UCSD-AML1 (cell line): ENCODE results near the gene FOXD4L6.
"Not testable (repeated sequence)": the region's sequence is repeated elsewhere in the genome, so short reads cannot be mapped to it uniquely, and the experiment has no call there.

Experiments
- DNase-seq: peaks from one replicate; lab custom pipeline; 2025; ENCODE audit not compliant: unreplicated experiment; lab: John Stamatoyannopoulos, UW

FOXD4L6 gene

DNA sequence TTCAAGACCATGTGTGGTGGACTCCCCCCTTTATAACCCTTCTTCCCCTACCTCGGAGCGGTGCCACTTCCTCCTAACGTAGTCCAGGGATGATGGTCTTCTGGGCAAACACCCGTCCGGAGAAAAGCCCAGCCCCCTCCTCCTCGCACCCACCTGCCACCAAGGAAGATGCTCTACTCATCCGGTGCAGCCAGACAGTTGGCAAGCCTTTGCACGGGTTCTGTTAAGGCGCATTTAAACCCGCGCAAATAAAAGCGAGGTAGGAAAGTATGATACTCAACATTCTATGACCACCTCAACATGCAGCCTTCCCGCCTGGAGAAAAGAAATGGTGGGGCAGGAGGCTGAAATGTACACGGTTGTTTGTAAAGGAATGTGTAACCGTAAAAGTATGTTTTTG, at the start of gene FOXD4L6:
TSS of gene FOXD4L6 (minus strand) at position 101 of the 400 bp plus-strand sequence. CDS start 298 bp downstream, outside the sequence.
- not testable (repeated sequence) for DNase-seq

DNA sequence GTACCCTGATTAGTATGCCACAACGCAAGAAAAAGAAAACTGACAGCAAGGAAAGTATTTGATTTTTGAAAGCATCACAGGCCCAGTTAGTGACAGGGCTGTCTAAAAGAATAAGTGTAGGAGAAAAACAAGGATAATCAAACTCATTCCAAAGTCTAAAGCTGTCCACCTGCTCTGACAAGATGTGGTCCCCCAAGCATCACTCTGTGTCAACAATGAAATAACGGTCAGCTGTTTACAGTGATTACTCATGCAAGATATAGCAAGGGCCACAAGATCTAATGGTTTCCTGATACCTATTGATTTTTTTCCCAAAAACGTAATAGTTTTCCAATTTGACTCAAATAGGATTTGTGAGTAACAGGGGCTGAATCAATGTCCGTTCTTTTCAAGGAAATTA, 46.5 kb upstream of the FOXD4L6 start:
- not testable (repeated sequence) for DNase-seq

DNA sequence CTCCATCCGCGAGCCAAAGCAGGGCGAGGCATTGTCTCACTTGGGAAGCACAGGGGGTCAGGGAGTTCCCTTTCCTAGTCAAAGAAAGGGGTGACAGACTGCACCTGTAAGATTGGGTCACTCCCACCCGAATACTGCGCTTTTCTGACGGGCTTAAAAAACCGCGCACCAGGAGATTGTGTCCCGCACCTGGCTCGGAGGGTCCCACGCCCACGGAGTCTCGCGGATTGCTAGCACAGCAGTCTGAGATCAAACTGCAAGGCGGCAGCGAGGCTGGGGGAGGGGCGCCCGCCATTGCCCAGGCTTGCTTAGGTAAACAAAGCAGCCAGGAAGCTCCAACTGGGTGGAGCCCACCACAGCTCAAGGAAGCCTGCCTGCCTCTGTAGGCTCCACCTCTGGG, 21.6 kb upstream of the FOXD4L6 start:
- DNase-seq: not testable (repeated sequence)

DNA sequence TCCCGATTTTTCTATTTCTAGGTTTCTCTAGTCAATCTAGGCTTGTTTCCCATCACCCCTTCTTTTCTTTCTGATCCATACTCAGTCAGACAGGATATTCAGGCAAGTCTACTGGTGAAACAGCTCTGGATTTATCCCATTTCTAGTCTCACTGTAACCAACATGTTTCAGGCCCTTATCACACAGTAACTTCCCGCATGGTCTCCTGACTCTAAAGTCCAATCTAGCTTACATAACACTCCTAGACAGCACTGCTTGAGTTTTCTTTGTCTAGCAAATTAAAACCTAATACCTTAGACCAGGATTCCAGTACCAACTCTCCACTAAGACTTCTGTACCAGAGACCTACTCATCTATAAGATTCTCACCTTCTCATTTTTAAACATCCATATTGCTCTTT, 13.4 kb upstream of the FOXD4L6 start:
- not testable (repeated sequence) for DNase-seq

DNA sequence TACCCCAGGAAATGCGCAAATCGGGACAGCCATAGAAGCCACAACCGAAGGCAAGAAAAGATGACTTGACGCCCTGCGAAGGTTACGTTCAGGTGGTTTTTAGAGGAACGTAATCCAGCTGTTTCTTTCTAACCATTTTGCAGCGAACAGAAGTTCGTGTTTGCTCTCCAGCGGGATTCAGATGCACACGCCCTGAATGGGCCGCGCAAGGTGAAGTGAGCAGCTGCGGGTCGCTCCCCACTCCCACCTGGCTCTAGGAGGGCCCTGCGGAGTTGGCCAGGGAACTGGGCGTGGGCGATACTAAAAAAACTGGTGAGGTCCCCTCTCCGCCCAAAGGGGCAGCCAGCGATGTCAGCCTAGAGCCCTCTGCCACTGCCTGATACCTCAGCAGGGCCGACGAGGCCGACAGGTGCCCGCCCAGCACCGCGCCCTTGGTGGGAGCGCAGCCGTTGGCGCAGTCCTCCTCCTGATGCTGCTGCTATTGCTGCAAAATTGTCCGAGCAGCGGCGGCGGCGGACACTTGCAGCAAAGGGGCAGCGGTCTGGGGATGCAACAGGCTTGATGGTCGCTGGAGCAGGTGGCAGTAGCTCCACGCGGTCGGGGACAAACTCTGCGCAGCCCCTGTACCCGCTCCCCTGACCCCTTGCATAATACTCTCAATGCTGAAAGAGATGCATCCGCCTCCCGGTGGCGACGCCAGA, 1.6 kb downstream of the FOXD4L6 start:
- DNase-seq: not testable (repeated sequence)

DNA sequence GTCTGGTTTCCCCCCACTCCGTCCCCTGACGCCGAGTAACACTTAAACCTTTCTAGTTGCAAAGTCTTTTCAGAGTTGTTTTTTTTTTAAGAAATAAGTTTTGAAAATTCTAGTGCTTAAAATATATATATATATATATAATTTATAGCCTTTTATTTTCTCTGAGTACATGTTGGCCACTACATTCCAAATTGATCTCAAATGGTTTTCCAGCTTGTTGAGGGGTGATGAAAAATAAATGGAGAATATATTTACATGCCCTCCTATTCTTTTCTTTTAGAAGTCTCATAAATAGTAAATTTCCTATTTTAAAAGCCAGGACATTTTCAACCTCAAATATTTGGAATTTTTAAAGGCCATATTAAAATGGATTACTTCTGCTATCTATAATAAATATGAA, 2.5 kb downstream of the FOXD4L6 start:
- not testable (repeated sequence) for DNase-seq

DNA sequence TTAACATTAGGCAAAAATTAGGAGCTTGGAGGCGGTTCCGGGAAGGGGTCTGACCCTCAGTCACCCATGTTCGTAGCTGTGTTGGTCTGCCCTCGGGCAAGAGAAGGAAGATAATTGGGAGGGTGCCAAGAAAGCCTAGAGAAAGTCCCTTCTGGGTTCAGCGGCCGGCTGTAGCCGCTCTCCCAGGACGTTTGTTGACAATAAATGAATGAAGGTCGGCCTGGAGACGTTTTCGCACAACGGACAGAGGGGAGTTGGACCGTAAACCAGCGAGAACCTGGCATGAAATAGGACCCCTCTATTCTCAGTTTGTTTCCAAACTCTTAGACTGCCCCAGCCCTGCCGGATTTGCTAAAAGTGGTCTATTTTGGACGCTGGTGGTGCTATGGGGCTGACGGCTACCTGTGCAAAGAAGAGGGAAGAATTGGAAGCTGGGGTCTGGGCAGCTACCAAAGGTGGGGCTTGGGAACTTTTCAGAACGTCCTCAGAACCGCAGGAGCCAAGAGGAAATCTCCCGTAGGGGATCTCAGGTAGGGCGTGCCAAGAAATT, 3.3 kb downstream of the FOXD4L6 start:
- not testable (repeated sequence) for DNase-seq

DNA sequence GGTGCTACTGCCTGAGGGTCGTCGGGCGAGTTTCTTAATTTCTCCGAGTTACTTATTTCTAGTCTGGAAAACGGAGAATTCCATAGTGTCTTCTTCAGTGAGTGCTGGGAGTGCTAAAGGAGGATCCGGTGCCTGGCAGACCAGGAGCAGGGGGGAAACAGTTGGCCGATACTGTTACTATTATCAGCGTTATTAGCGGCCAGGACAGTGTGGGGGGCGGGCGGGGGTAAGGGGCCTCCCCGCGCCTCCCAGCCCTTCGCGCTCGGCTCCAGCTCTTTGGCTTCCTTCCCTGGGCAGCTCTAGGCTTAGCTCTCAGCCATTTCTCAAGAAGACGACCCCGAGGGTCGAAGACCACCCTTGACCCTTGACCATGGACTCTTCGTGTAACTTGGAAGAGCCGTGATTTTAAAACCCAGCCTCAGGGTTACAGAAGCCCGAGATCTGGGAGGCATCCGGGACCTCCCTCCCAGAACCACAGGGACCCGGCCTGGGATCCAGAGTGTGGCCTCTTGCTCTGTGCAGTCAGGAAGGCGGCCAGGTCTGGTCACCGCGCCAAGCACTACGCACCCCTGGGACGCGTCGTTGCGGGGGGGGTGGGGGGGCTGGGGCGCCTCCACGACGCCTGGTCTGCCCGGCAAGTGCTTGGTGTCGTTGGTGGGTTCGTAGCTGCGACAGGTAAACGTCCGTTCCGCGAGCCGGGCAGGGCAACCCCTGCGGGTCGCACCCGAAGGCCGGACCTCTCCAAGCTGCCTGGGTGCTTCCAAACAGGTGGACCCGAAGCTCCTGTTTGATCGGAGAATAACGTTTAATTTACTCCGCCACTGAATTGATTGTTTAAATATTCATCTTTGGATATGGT, 4.0 kb downstream of the FOXD4L6 start:
- not testable (repeated sequence) for DNase-seq

DNA sequence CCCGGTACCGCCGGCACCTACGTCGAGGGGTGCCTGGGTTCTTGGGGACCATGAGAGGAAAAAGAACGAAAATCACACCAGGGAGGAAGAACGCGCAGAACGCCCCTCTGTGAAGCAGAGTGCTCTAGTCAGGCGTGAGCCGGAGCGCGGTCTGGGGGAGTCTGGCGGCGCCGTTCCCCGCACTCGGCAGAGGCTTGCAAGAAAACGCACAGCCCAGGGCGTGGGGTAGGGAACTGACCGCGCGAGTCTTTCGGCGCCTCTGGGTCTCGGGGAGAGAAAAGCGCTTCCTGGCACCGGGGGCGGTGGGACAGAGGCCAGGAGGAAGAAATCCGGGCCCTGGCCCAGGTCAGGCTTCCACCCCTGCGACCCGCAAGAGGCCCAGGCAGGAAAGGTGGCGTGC, 4.7 kb downstream of the FOXD4L6 start:
- not testable (repeated sequence) for DNase-seq

DNA sequence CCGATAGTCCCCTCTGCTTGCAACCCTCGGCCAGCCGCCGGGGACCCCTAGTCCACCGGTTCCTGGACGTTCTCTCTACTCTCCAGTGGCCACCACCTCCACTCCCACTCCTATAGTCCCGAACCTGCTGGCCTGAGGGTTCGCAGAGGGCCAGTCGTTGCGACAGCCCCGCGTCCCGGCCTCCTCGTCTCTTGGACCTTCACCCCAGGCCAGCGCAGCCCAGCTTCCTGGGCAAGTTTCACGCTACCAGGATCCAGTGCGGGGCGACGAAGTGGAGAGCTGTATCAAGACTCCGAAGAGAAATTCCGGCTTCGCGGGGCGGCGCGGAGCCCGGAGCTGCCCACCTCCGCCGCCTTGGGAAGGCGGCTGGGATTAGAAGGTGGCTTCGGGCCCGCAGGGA, 5.1 kb downstream of the FOXD4L6 start:
- not testable (repeated sequence) for DNase-seq

DNA sequence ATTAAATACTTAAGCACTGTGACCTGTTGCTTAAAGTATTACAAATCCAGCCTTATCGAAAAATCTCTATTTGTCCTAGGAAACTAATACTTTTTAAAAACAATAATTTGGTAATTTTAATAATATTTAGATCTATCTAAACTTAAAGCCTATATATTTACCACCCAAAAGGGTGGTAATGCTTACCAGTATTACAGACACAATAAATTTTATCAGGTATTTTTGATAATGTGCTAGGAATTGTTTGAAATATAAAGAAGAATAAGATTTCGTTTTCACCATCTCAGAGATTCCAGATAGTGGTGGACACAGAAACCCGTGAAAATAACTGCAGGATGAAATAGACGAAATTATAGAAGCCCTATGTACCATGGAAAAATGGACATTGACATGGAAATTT, 7.8 kb downstream of the FOXD4L6 start:
- not testable (repeated sequence) for DNase-seq

DNA sequence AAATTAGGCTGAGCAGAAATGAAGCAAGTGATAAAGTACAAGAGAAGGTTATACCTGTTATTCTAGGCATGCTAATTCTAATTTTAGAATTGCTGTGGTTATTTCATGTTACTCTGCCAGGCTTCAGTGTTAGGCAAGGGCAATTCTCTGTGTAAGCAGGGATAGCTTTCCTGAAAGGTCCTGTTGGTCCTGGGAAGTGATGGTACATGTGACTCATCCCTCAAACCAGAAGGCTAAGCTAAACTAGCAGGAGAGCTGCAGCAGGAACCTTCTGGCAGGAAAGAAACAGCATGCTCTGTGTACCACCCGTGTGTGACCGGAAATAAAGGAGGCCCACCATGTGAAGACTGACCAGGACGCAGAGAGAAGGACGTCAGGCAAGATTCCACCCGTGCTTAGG, 8.8 kb downstream of the FOXD4L6 start:
- not testable (repeated sequence) for DNase-seq

DNA sequence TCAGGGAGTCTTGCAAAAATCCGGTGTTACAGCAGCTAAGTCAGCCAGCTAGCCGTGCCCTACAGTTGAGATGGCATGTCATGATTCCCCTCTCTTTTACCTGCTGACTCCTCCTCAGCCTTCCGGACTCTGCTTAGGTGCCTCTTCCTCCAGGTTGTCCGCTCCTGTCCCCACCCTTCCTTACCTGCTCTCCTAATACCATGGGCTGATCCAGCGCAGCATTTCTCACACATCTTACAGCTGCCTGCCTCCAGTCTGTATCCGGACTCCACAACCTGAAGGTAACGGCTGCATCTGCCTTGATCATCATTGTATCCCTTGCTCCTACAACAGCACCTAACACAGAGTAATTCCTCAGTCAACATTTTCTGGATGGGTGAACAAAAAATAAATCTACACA, 9.2 kb downstream of the FOXD4L6 start:
- DNase-seq: not testable (repeated sequence)

DNA sequence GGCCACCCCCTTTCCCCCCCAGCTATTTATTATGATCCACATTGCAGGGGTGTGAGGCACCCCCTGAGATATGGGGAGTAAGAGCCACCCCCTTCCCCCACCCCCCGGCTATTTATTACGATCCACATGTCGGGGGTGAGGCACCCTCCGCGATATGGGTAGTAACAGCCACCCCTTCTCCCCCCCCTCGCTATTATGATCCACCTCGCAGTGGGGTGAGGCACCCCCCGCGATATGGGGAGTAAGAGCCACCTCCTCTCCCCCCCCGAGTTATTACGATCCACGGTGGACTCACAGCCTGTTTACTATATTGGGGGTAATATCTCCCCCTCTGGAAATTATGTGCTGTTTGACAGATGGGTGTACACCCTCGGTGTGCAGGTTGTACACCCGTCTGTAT, 15.1 kb downstream of the FOXD4L6 start:
- not testable (repeated sequence) for DNase-seq

DNA sequence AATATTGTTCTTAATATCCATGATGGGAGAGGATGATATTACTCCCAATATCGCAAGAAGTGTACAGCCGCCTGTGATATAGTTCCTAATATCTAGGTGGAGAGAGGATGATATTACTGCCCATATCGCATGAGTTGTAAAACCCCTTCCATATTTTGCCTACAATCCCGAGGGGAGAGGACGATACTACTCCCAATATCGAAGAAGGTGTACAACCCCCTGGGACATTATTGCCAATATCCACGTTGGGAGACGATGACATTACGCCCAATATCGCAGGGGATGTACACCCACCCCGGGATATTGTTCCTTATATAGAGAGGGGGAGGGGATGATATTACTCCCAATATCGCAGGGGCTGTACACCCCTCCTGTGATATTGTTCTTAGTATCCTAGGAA, 17.1 kb downstream of the FOXD4L6 start:
- DNase-seq: not testable (repeated sequence)

DNA sequence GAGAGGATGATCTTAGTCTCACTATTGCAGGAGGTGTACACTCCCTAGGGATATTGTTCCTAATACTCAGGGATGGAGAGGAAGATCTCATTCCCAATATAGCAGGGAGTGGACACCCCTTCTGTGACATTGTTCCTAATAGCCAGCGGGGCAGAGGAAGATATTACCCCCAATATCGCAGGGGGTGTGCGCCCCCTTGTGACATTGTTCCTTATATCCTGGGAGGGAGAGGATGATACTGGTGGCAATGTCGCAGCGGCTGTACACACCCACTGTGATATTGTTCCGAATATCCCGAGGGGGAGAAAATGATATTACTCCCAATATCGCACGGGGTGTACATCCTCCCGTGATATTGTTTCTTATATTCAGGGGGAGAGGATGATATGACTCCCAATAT, 17.6 kb downstream of the FOXD4L6 start:
- not testable (repeated sequence) for DNase-seq

DNA sequence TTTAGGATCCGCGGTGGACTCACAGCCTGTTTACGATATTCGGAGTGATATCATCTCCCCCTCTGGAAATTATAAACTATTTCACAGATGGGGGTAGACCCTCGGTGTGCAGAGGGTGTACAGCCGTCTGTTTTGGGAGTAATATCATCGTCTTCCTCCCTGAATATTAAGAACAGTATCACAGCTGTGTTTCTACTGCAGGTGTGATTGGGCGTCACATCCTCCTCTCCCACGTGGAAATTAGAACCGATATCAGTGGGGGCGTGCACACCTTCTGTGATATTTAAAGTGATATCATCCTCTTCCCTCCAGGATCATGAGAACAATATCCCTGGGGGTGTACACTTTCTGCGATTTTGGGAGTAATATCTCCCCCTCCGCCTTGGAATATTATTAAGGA, 19.2 kb downstream of the FOXD4L6 start:
- DNase-seq: not testable (repeated sequence)

DNA sequence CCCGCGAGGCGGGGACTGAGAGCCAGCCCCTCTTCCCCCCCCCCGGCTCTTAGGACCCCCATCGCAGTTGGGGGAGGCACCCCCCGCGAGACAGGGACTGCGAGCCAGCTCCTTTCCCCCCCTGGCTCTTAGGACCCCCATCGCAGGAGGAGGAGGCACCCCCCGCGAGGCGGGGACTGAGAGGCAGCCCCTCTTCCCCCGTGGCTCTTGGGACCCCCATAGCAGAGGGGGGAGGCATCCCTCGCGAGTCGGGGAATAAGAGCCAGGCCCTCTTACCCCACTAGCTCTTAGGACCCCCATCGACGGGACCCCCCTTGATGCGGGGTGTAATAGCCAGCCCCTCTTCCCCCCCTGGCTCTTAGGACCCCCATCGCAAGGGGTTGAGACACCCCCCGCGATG, 19.7 kb downstream of the FOXD4L6 start:
- DNase-seq: not testable (repeated sequence)

DNA sequence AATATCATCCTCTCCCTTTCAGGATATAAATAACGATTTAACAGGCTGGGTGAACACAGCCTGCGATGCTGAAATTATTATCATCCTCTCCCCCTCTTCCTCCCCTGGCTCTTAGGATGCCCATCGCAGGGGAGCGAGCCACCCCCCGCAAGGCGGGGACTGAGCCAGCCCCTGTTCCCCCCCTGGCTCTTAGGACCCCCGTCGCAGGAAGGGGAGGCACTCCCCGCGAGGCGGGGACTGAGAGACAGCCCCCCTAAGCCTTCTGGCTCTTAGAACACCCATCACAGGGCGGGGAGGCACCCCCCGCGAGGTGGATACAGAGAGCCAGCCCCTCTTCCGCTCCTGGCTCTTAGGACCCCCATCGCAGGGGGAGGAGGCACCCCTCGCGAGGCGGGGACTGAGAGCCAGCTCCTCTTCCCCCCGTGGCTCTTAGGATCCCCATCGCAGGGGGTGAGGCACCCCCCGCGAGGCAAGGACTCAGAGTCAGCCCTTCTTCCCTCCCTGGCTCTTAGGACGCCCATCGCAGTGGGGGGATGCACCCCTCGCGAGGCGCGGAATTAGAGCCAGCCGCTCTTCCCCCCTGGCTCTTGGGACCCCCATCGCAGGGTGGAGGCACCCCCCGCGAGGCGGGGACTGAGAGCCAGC, 21.9 kb downstream of the FOXD4L6 start:
- DNase-seq: not testable (repeated sequence)

DNA sequence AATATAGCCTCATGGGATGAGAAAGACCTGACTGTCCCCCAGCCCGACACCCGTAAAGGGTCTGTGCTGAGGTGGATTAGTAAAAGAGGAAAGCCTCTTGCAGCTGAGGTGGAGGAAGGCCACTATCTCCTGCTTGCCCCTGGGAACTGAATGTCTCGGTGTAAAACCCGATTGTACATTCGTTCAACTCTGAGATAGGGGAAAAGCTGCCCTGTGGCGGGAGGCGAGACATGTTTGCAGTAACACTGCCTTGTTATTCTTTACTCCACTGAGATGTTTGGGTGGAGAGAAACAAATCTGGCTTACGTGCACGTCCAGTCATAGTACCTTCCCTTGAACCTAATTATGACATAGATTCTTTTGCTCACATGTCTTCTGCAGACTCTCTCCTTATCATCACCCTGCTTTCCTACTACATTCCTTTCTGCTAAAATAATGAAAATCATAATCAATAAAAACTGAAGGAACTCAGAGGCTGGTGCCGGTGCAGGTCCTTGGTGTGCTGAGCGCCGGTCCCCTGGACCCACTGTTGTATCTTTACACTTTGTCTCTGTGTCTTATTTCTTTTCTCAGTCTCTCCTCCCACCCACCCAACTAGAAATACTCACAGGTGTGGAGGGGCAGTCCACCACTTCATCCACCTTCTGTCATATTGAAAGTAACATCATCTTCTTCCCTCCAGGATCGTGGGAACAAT, 22.8 kb downstream of the FOXD4L6 start:
- not testable (repeated sequence) for DNase-seq

DNA sequence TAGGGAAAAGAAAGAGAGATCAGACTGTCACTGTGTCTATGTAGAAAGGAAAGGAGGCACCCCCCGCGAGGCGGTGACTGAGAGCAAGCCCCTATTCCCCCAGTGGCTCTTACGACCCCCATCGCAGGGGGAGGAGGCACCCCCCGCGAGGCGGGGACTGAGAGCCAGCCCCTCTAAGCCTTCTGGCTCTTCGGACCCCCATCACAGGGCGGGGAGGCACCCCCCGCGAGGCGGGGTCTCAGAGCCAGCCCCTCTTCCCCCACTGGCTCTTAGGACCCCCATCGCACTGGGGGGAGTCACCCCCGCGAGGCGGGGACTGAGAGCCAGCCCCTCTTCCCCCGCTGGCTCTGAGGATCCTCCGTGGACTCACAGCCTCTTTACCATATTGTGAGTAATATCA, 23.9 kb downstream of the FOXD4L6 start:
- DNase-seq: not testable (repeated sequence)
